ENCODE measurements around the gene FXR2.
A peak's percentile ranks its signal among the peaks of the same experiment; 100 is the strongest.

The FXR2 gene

DNA sequence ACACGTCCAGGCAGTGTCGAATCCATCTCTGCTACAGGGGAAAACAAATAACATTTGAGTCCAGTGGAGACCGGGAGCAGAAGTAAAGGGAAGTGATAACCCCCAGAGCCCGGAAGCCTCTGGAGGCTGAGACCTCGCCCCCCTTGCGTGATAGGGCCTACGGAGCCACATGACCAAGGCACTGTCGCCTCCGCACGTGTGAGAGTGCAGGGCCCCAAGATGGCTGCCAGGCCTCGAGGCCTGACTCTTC, 42.4 kb downstream of the FXR2 start:
- H3K4me3 ChIP-seq (replicated peaks; ENCODE audit: low read depth, low read length): peak overlapping the region; percentile 98
- TF ChIP-seq, protein P1, sequence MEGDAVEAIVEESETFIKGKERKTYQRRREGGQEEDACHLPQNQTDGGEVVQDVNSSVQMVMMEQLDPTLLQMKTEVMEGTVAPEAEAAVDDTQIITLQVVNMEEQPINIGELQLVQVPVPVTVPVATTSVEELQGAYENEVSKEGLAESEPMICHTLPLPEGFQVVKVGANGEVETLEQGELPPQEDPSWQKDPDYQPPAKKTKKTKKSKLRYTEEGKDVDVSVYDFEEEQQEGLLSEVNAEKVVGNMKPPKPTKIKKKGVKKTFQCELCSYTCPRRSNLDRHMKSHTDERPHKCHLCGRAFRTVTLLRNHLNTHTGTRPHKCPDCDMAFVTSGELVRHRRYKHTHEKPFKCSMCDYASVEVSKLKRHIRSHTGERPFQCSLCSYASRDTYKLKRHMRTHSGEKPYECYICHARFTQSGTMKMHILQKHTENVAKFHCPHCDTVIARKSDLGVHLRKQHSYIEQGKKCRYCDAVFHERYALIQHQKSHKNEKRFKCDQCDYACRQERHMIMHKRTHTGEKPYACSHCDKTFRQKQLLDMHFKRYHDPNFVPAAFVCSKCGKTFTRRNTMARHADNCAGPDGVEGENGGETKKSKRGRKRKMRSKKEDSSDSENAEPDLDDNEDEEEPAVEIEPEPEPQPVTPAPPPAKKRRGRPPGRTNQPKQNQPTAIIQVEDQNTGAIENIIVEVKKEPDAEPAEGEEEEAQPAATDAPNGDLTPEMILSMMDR (IDR thresholded peaks at IDR 0.05; ENCODE audit: low read depth, low read length, missing control alignments): no peak
- DNase-seq (ENCODE audit: extremely low read depth, low read depth): no peak

DNA sequence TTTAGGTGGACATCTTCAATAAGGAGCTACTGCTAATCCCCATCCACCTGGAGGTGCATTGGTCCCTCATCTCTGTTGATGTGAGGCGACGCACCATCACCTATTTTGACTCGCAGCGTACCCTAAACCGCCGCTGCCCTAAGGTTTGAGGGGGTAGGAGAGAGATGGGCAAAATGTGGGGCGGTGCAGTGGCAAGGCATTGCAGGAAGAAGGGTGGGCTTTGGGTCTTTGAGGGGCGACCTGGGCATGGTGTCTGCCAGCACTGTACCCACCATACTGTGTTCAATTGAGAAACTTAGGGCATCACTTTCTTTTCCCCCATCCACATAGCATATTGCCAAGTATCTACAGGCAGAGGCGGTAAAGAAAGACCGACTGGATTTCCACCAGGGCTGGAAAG, 44.3 kb downstream of the FXR2 start:
- no peak for DNase-seq (ENCODE audit: extremely low read depth, low read depth)
- TF ChIP-seq, protein P1 (IDR thresholded peaks at IDR 0.05; ENCODE audit: low read depth, low read length, missing control alignments): no peak
- H3K4me3 ChIP-seq (replicated peaks; ENCODE audit: low read depth, low read length): no peak overlapping the region

DNA sequence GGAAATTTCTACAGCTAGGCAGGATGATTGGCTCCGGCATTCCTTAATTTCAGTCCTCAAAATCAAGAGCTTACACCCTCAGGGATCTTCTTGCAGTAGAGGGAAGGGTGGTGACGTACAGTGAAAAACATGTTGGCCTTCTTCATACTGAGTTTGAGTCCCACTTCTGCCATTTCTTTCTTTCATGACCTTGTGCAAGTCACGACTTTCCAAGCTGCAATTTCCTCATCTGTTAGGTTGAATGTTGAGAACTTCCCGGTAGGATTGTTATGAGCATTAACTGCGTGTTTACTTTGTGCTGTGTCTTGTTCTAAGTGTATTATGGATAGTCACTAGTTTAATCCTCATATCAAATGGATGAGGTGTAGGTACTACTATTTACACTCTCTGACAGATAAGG, 45.1 kb downstream of the FXR2 start:
- H3K4me3 ChIP-seq (replicated peaks; ENCODE audit: low read depth, low read length): no peak overlapping the region
- no peak for DNase-seq (ENCODE audit: extremely low read depth, low read depth)
- TF ChIP-seq, protein P1 (IDR thresholded peaks at IDR 0.05; ENCODE audit: low read depth, low read length, missing control alignments): no peak

DNA sequence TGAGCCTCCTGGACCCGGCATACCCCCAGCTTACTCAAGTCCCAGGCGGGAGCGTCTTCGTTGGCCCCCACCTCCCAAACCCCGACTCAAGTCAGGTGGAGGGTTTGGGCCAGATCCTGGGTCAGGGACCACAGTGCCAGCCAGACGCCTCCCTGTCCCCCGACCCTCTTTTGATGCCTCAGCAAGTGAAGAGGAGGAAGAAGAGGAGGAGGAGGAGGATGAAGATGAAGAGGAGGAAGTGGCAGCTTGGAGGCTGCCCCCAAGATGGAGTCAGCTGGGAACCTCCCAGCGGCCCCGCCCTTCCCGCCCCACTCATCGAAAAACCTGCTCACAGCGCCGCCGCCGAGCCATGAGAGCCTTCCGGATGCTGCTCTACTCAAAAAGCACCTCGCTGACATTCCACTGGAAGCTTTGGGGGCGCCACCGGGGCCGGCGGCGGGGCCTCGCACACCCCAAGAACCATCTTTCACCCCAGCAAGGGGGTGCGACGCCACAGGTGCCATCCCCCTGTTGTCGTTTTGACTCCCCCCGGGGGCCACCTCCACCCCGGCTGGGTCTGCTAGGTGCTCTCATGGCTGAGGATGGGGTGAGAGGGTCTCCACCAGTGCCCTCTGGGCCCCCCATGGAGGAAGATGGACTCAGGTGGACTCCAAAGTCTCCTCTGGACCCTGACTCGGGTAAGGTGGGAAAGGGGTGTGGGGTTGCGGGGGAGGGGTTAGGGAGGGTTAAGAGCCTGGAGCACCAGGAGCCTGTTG, 51.4 kb downstream of the FXR2 start:
- H3K4me3 ChIP-seq (replicated peaks; ENCODE audit: low read depth, low read length): peak overlapping the region; percentile 89
- TF ChIP-seq, protein P1 (IDR thresholded peaks at IDR 0.05; ENCODE audit: low read depth, low read length, missing control alignments): no peak
- DNase-seq (ENCODE audit: extremely low read depth, low read depth): no peak

DNA sequence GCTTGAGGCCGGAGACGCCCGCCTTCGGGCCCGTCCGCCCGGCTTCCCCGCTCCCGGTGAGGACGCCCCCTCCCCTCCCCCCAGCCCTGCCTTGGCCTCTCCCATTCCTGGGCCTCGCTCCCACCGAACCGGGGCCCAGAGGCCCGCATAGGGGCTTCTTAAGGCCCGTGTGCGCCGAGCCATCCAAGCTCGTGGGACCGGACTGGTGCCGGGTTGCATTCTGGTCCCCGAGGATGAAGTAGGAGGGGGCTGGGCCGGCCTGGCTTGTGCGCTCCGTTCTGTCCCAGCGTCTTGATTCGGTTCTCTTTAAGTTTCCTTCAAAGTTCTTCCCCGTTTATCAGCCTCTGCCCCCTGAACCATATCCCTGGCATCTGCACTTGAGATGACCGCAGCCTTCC, 52.5 kb downstream of the FXR2 start:
- peak overlapping the region; percentile 89 for H3K4me3 ChIP-seq (replicated peaks; ENCODE audit: low read depth, low read length)
- TF ChIP-seq, protein P1 (IDR thresholded peaks at IDR 0.05; ENCODE audit: low read depth, low read length, missing control alignments): no peak
- no peak for DNase-seq (ENCODE audit: extremely low read depth, low read depth)

DNA sequence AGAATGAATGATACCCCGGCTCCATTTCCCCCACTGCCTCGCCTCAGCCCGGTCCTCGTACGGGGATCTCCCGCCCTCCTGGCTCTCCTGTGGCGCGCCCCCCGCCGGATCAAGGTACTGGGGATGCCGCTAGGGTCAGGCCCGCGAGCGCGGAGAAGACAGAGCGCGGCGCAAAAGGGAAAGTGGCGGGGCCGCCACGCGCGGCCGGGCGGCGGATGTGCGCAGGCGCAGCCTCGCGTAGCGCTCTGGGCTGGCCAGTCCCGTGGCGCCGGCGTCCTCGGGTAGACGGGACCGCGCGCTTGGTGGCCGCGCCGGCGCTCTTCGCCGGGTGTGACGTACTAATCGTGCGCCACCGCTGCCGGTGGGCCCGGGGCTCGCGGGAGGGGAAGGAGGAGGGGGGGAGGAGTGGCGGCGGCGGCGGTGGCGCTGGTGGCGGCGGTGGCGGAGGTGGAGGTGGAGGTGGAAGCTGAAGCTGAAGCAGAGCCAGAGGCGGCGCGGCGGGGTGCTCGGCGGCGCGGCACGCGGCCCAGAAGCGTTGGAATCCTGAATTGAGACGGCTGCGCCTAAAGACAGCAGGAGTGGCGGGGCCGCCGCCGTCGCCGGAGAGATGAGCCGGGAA, 53.0 kb downstream of the FXR2 start, which contains the start of gene SENP3:
SENP3 (plus strand) TSS at position 331 of the 619 bp plus-strand sequence. CDS start 1,158 bp downstream, outside the sequence.
- no peak for DNase-seq (ENCODE audit: extremely low read depth, low read depth)
- H3K4me3 ChIP-seq (replicated peaks; ENCODE audit: low read depth, low read length): peak within 1 kb of the TSS; percentile 89
- TF ChIP-seq, protein P1 (IDR thresholded peaks at IDR 0.05; ENCODE audit: low read depth, low read length, missing control alignments): no peak
